Activated CD8-positive, alpha-beta memory T cell treated with anti-CD3 and anti-CD28 coated beads, Interleukin-2, amount 10 ng/mL, durations not matched to agents 7 days and 5 days (primary cell): ENCODE results near the gene C19orf33. TPM values are rescaled to one million over a fixed set of nuclear protein-coding genes. Genes with fewer than 3 reads are reported as not detected.
"Not testable (repeated sequence)": the region's sequence is repeated elsewhere in the genome, so short reads cannot be mapped to it uniquely, and the experiment has no call there.

ENCODE experiments used
- ATAC-seq: fragments of 150-1000 bp; cut with Tn5 transposase; one replicate; pipeline ENCODE4 v1.10.0; 2021; ENCODE audit warnings: moderate library complexity
- CTCF ChIA-PET: fragments of 350-600 bp; sonication (Branson Sonifier 250); formaldehyde crosslinking; loops from one replicate; lab custom pipeline; 2021; ENCODE audit warnings: antibody characterized with exemption; lab: Charles Lee
- DNase-seq: peaks from one replicate; pipeline ENCODE4 v3.0.0-alpha.2; 2020
- H3K27ac Mint-ChIP-seq: one replicate; pipeline ENCODE4 v1.8.0; 2021; ENCODE audit warnings: mild to moderate bottlenecking, mixed read lengths
- H3K27me3 Mint-ChIP-seq: one replicate; pipeline ENCODE4 v1.8.0; 2021; ENCODE audit warnings: mixed read lengths
- H3K36me3 Mint-ChIP-seq: one replicate; pipeline ENCODE4 v1.8.0; 2021; ENCODE audit warnings: mild to moderate bottlenecking, mixed read lengths
- H3K4me1 Mint-ChIP-seq: one replicate; pipeline ENCODE4 v1.8.0; 2021; ENCODE audit warnings: mixed read lengths
- H3K4me3 Mint-ChIP-seq: one replicate; pipeline ENCODE4 v1.8.0; 2021; ENCODE audit warnings: mild to moderate bottlenecking, moderate library complexity, mixed read lengths
- H3K9me3 Mint-ChIP-seq: one replicate; pipeline ENCODE4 v1.8.0; 2022; ENCODE audit warnings: low read depth, mixed read lengths
- total RNA-seq, 2 experiments: library from RNA; stranded (reverse); gene quantifications; one replicate each; pipeline ENCODE4 v1.2.3, GENCODE V29; 2021

The C19orf33 gene
- not detected for total RNA-seq

- Mint-ChIP-seq H3K9me3 (no peaks in the 10 kb centered on the region), H3K4me1 (no peaks in the 10 kb centered on the region), H3K4me3 (no peak within 1 kb of the TSS), H3K27ac (no peak within 1 kb of the TSS), H3K36me3 (peaks cover 6% of the 10 kb centered on the region), H3K27me3 (no peaks in the 10 kb centered on the region)
- CTCF ChIA-PET: interaction anchor here (1.2 kb wide), 1 partner anchor 161 kb away, joined by 3 read pairs; no protein-coding TSS in a partner anchor
- no peak for DNase-seq
- ATAC-seq: no peak
These were observed at the start of gene C19orf33 for GRCh38 chr19:38303517-38304351. Gene C19orf33 (plus strand): TSS chr19:38304251. CDS start chr19:38304262, 11 bp downstream.

- peaks cover 22% of the 10 kb centered on the region for H3K27me3 Mint-ChIP-seq
- H3K36me3 Mint-ChIP-seq: no peaks in the 10 kb centered on the region
- CTCF ChIA-PET: interaction anchor here (0.6 to 1.0 kb wide), 4 partner anchors 11 to 78 kb away, joined by 3 to 5 read pairs (median 4); no protein-coding TSS in a partner anchor
- no peaks in the 10 kb centered on the region for H3K9me3 Mint-ChIP-seq
- ATAC-seq (no peak), DNase-seq (no peak)
- no peak overlapping the region for H3K4me3 Mint-ChIP-seq
- peaks cover 11% of the 10 kb centered on the region for H3K4me1 Mint-ChIP-seq
- no peak overlapping the region for H3K27ac Mint-ChIP-seq
These were observed 48.6 kb upstream of the C19orf33 start for GRCh38 chr19:38255383-38256014.

GRCh38 chr19:38261942-38262341 is 42.1 kb upstream of the C19orf33 start:
- ATAC-seq, DNase-seq, H3K9me3 Mint-ChIP-seq, H3K4me3 Mint-ChIP-seq, H3K36me3 Mint-ChIP-seq, H3K27ac Mint-ChIP-seq: not testable (repeated sequence)
- peaks cover 21% of the 10 kb centered on the region for H3K4me1 Mint-ChIP-seq
- H3K27me3 Mint-ChIP-seq: peaks cover 18% of the 10 kb centered on the region
- CTCF ChIA-PET: interaction anchor here (0.7 kb wide), 1 partner anchor 118 kb away, joined by 5 read pairs; no protein-coding TSS in a partner anchor

GRCh38 chr19:38262585-38263268 is 41.3 kb upstream of the C19orf33 start:
- no peak overlapping the region for H3K4me3 Mint-ChIP-seq
- no peak for DNase-seq
- no peak overlapping the region for H3K27ac Mint-ChIP-seq
- peaks cover 14% of the 10 kb centered on the region for H3K27me3 Mint-ChIP-seq
- no peaks in the 10 kb centered on the region for H3K36me3 Mint-ChIP-seq
- H3K4me1 Mint-ChIP-seq: peaks cover 19% of the 10 kb centered on the region
- H3K9me3 Mint-ChIP-seq: no peaks in the 10 kb centered on the region
- CTCF ChIA-PET: no interaction called here
- no peak for ATAC-seq

- Mint-ChIP-seq H3K4me3 (peak overlapping the region; percentile 63), H3K27me3 (peaks cover 11% of the 10 kb centered on the region), H3K36me3 (no peaks in the 10 kb centered on the region), H3K4me1 (peaks cover 19% of the 10 kb centered on the region), H3K9me3 (no peaks in the 10 kb centered on the region), H3K27ac (peak overlapping the region; percentile 60)
- ATAC-seq: peak; percentile 88
- peak; percentile 71 for DNase-seq
- CTCF ChIA-PET: interaction anchor here (1.0 to 1.6 kb wide), 3 partner anchors 20 to 361 kb away, joined by 3 to 5 read pairs (median 3); no protein-coding TSS in a partner anchor
These were observed 40.2 kb upstream of the C19orf33 start for GRCh38 chr19:38263689-38264485.

- Mint-ChIP-seq H3K4me1 (peaks cover 19% of the 10 kb centered on the region), H3K4me3 (peak within 1 kb of the TSS; percentile 71), H3K27me3 (peaks cover 11% of the 10 kb centered on the region), H3K27ac (peak within 1 kb of the TSS; percentile 60), H3K9me3 (no peaks in the 10 kb centered on the region), H3K36me3 (no peaks in the 10 kb centered on the region)
- ATAC-seq (peak; percentile 65), DNase-seq (peak; percentile 43)
- CTCF ChIA-PET: interaction anchor here (0.6 to 1.6 kb wide), 5 partner anchors 11 to 362 kb away, joined by 3 to 5 read pairs (median 3); no protein-coding TSS in a partner anchor
These were observed 39.4 kb upstream of the C19orf33 start, which contains the start of gene SPINT2 for GRCh38 chr19:38264486-38265212. Gene SPINT2 (plus strand): TSS chr19:38264573. CDS start chr19:38264893, 320 bp downstream.

GRCh38 chr19:38265213-38265861 is 38.7 kb upstream of the C19orf33 start:
- peaks cover 11% of the 10 kb centered on the region for H3K27me3 Mint-ChIP-seq
- H3K4me1 Mint-ChIP-seq: peaks cover 19% of the 10 kb centered on the region
- CTCF ChIA-PET: interaction anchor here (0.6 to 1.6 kb wide), 10 partner anchors 10 to 690 kb away, joined by 3 to 5 read pairs (median 4); no protein-coding TSS in a partner anchor
- no peaks in the 10 kb centered on the region for H3K36me3 Mint-ChIP-seq
- H3K4me3 Mint-ChIP-seq: peak overlapping the region; percentile 71
- H3K9me3 Mint-ChIP-seq: no peaks in the 10 kb centered on the region
- DNase-seq: no peak
- H3K27ac Mint-ChIP-seq: peak overlapping the region; percentile 50
- ATAC-seq: no peak

- H3K9me3 Mint-ChIP-seq: no peaks in the 10 kb centered on the region
- H3K27me3 Mint-ChIP-seq: peaks cover 11% of the 10 kb centered on the region
- CTCF ChIA-PET: interaction anchor here (0.6 to 1.6 kb wide), 9 partner anchors 9 to 690 kb away, joined by 3 to 5 read pairs (median 4); no protein-coding TSS in a partner anchor
- H3K4me1 Mint-ChIP-seq: peaks cover 19% of the 10 kb centered on the region
- no peaks in the 10 kb centered on the region for H3K36me3 Mint-ChIP-seq
- no peak for DNase-seq
- no peak for ATAC-seq
- H3K27ac Mint-ChIP-seq: no peak overlapping the region
- H3K4me3 Mint-ChIP-seq: peak overlapping the region; percentile 71
These were observed 38.1 kb upstream of the C19orf33 start for GRCh38 chr19:38265921-38266429.

GRCh38 chr19:38266981-38267597 is 37.0 kb upstream of the C19orf33 start:
- H3K9me3 Mint-ChIP-seq: no peaks in the 10 kb centered on the region
- ATAC-seq (no peak), DNase-seq (no peak)
- peaks cover 19% of the 10 kb centered on the region for H3K4me1 Mint-ChIP-seq
- H3K36me3 Mint-ChIP-seq: no peaks in the 10 kb centered on the region
- peaks cover 11% of the 10 kb centered on the region for H3K27me3 Mint-ChIP-seq
- CTCF ChIA-PET: interaction anchor here (0.7 to 1.6 kb wide), 3 partner anchors 17 to 365 kb away, joined by 3 to 4 read pairs (median 3); no protein-coding TSS in a partner anchor
- no peak overlapping the region for H3K27ac Mint-ChIP-seq
- no peak overlapping the region for H3K4me3 Mint-ChIP-seq

- no peaks in the 10 kb centered on the region for H3K36me3 Mint-ChIP-seq
- H3K9me3 Mint-ChIP-seq: no peaks in the 10 kb centered on the region
- DNase-seq: no peak
- no peak for ATAC-seq
- CTCF ChIA-PET: interaction anchor here (0.7 to 1.2 kb wide), 2 partner anchors 18 to 24 kb away, joined by 3 to 4 read pairs; no protein-coding TSS in a partner anchor
- peaks cover 11% of the 10 kb centered on the region for H3K27me3 Mint-ChIP-seq
- H3K4me1 Mint-ChIP-seq: peaks cover 19% of the 10 kb centered on the region
- H3K4me3 Mint-ChIP-seq: no peak overlapping the region
- no peak overlapping the region for H3K27ac Mint-ChIP-seq
These were observed 36.1 kb upstream of the C19orf33 start for GRCh38 chr19:38267761-38268483.
